G401.6 (cell line): Measurements from ENCODE around the gene SEMA3D.

Source experiments
- FAIRE-seq: peaks from 2 replicates; lab custom pipeline; 2012; peaks lifted over from hg19 to GRCh38; lab: Jason Lieb, UNC

SEMA3D gene

GRCh38 chr7:84985073-84985784 is 201.6 kb downstream of the SEMA3D start:
- FAIRE-seq = no peak

GRCh38 chr7:84982199-84982598 is 204.7 kb downstream of the SEMA3D start:
- FAIRE-seq = no peak

- no peak for FAIRE-seq
Measured at GRCh38 chr7:84981055-84981976, 205.5 kb downstream of the SEMA3D start.

GRCh38 chr7:84975586-84976185 is 211.2 kb downstream of the SEMA3D start:
- no peak for FAIRE-seq

- FAIRE-seq = peak; percentile 67
Measured at GRCh38 chr7:84971360-84971759, 215.5 kb downstream of the SEMA3D start.

GRCh38 chr7:84970670-84971069 is 216.2 kb downstream of the SEMA3D start:
- no peak for FAIRE-seq

DNA sequence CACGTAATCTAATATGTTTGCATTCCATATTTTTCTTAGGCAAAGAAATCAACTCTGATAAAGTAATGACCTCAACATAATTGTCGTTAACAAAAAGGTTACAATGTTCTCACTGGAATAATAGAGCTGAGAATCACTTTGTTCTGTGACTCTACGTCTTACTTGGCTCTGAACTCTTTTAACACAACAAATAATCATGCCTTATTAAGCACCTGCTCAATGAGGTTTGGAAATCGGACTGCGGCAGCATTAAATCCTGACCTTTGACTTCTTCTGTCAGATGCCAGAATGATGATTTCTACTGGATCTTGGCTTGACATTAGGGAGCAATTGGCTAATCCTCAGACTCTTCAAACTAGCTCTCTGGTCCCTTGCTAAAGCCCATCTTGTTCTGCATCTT is 233.6 kb downstream of the SEMA3D start:
- peak; percentile 44 for FAIRE-seq

GRCh38 chr7:84950836-84951235 is 236.0 kb downstream of the SEMA3D start:
- FAIRE-seq = no peak

GRCh38 chr7:84949501-84949900 is 237.4 kb downstream of the SEMA3D start:
- no peak for FAIRE-seq

DNA sequence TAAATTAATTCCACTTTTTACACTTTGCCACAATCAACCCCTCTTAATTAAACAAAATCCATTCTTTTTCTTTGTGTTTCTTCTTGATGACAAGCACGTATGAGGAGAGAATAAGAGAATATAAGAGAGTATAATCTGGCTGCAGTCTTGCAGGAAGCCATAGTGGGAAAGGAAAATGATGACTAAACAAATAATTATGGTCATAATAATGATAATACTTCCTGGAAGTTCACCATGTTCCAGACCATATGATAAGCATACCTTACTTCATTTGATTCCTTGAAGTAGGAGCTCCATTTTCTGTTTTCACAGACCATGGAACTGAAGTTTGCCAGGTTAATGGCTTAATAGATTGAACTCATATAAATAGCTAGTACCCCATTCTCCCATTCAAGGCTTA is 237.8 kb downstream of the SEMA3D start:
- no peak for FAIRE-seq

GRCh38 chr7:84948634-84949033 is 238.2 kb downstream of the SEMA3D start:
- peak; percentile 97 for FAIRE-seq

- FAIRE-seq = no peak
Measured at GRCh38 chr7:84946549-84946948, 240.3 kb downstream of the SEMA3D start.
